Gastrocnemius medialis (tissue), 4 donors: ENCODE results near the gene KLHL29. TPM values are rescaled to one million over a fixed set of nuclear protein-coding genes. Genes with fewer than 3 reads are reported as not detected.

Source experiments
- ATAC-seq, 2 donors: fragments of 150-250 bp; one replicate each; pipeline ENCODE4 v1.9.1; 2016
- DNase-seq, 2 donors: peaks; one replicate each; pipeline ENCODE4 v3.0.0-alpha.2; 2019
- H3K27ac ChIP-seq, 4 donors: fragments of 200-600 bp; sonication (generic); 1 replicate in 1 of 4; 2 replicates in 3 of 4; pipeline ENCODE4 v1.5.1; 2016 to 2018; ENCODE audit warnings: mild to moderate bottlenecking in 2 of 4, moderate library complexity in 1 of 4
- H3K27me3 ChIP-seq, 3 donors: fragments of 200-600 bp; sonication (generic) in 2 of 3; 1 replicate in 1 of 3; 2 replicates in 2 of 3; pipeline versions ENCODE4 v1.5.1 to v1.6.0; 2016 to 2019; ENCODE audit warnings: mild to moderate bottlenecking in 1 of 3, moderate library complexity in 1 of 3
- H3K36me3 ChIP-seq, 2 donors: fragments of 200-600 bp; sonication (generic) in 1 of 2; one replicate each; pipeline ENCODE4 v1.5.1; 2017 to 2018
- H3K4me1 ChIP-seq, 2 donors: fragments of 200-600 bp; sonication (generic) in 1 of 2; one replicate each; pipeline ENCODE4 v1.5.1; 2016 to 2017; ENCODE audit warnings: mild to moderate bottlenecking in 2 of 2
- H3K4me3 ChIP-seq, 4 donors: fragments of 200-600 bp; sonication (generic) in 3 of 4; 1 replicate in 1 of 4; 2 replicates in 3 of 4; pipeline ENCODE4 v1.5.1; 2016 to 2019; ENCODE audit warnings: mild to moderate bottlenecking in 2 of 4
- H3K9me3 ChIP-seq, 3 donors: fragments of 200-600 bp; sonication (generic) in 2 of 3; 1 replicate in 1 of 3; 2 replicates in 2 of 3; pipeline ENCODE4 v1.5.1; 2016 to 2019
- POLR2A ChIP-seq, 2 donors: fragments of 450-650 bp; IDR thresholded peaks; one replicate each; pipeline ENCODE4 v1.6.1; 2017; ENCODE audit warnings: antibody characterized with exemption in 2 of 2, mild to moderate bottlenecking in 2 of 2, moderate library complexity in 2 of 2
- in situ Hi-C, 4 donors: fragments of 200-750 bp; cut with MboI; loops; one replicate each; pipeline versions ENCODE4 v1.15.0 to v1.8.0; 2017; ENCODE audit warnings: low sequenced_read_pairs in 4 of 4
- intact Hi-C: fragments of 100-400 bp; cut with DNase I; formaldehyde crosslinking; loops from one replicate; pipeline ENCODE4 v1.15.1; 2023; ENCODE audit warnings: low total_unique reads
- total RNA-seq, 4 donors: library from RNA; depleted of rRNA; stranded (reverse); fragments of >200 nt; gene quantifications; one replicate each; pipeline versions ENCODE4 v1.1.0 to v1.2.3, GENCODE V29; 2016
- TF ChIP-seq, protein P1 (sequence below), 5 experiments: fragments of 450-650 bp in 3 of 5; fragments of 200-600 bp in 2 of 5; sonication (generic) in 2 of 5; IDR thresholded peaks in 4 of 5; conservative IDR thresholded peaks in 1 of 5; 1 replicate in 4 of 5; 2 replicates in 1 of 5; pipeline ENCODE4 v1.5.1; 2016 to 2019; ENCODE audit warnings: antibody characterized with exemption in 5 of 5, mild to moderate bottlenecking in 3 of 5, moderate library complexity in 3 of 5

Gene KLHL29
- total RNA-seq, 4 donors from 2014 or later: 4.3 to 24.9 (median 8.7) TPM

DNA sequence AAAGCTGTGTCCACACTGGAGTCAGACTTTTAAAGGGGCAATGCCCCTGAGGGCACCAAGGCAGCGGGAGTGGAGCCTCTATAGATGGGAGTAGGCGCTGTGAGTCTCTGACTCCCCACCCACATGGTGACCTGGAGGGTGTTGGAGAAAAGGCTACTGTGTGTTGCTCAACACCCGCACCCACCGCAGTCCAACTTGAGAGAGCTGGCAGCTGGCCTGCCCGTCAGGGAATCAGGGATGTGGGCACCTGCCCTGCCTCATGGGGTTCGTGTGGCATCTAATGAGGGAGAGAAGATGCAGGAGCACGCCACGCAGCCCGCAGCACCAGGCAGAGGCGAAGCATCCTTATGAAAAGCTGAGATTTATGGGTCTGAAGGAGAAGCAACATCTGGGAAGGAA is 84.2 kb downstream of the KLHL29 start:
- H3K4me3 ChIP-seq: no peak overlapping the region
- TF ChIP-seq, protein P1, sequence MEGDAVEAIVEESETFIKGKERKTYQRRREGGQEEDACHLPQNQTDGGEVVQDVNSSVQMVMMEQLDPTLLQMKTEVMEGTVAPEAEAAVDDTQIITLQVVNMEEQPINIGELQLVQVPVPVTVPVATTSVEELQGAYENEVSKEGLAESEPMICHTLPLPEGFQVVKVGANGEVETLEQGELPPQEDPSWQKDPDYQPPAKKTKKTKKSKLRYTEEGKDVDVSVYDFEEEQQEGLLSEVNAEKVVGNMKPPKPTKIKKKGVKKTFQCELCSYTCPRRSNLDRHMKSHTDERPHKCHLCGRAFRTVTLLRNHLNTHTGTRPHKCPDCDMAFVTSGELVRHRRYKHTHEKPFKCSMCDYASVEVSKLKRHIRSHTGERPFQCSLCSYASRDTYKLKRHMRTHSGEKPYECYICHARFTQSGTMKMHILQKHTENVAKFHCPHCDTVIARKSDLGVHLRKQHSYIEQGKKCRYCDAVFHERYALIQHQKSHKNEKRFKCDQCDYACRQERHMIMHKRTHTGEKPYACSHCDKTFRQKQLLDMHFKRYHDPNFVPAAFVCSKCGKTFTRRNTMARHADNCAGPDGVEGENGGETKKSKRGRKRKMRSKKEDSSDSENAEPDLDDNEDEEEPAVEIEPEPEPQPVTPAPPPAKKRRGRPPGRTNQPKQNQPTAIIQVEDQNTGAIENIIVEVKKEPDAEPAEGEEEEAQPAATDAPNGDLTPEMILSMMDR (IDR thresholded peaks at IDR 0.05 in 4 of 5, conservative IDR thresholded peaks at IDR 0.05 in 1 of 5): no peak
- no peak for TF ChIP-seq POLR2A (IDR thresholded peaks at IDR 0.05)
- no peaks in the 10 kb centered on the region for H3K9me3 ChIP-seq
- DNase-seq: no peak
- H3K4me1 ChIP-seq: no peaks in the 10 kb centered on the region
- ATAC-seq: no peak
- H3K36me3 ChIP-seq: no peaks in the 10 kb centered on the region
- intact Hi-C loops (no loop called here), in situ Hi-C loops (no loop called here)
- H3K27me3 ChIP-seq: no peaks in the 10 kb centered on the region
- no peak overlapping the region for H3K27ac ChIP-seq

DNA sequence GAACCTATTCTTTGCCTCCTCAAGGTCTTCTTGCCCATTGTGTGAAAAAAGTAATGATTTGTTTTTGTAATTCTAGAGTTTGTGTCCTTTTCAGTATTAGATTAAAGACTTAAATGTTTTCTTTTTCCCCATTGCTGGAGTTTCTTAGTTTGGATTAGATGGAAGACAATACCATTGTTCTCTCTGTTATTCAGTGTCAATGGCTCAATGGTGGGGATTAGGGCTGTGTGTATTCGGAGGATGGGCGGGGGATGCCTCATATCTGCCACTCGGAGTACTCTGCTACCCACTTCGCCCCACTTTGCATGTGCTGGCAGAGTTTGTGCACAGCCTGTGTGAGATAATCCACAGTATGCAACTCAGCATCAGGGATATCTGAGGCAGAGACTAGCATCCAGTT is 90.1 kb downstream of the KLHL29 start:
- no peaks in the 10 kb centered on the region for H3K27me3 ChIP-seq
- no peaks in the 10 kb centered on the region for H3K36me3 ChIP-seq
- intact Hi-C loops (no loop called here), in situ Hi-C loops (no loop called here)
- H3K27ac ChIP-seq: no peak overlapping the region
- no peak for TF ChIP-seq POLR2A (IDR thresholded peaks at IDR 0.05)
- TF ChIP-seq, protein P1 (IDR thresholded peaks at IDR 0.05 in 4 of 5, conservative IDR thresholded peaks at IDR 0.05 in 1 of 5): no peak
- no peaks in the 10 kb centered on the region for H3K9me3 ChIP-seq
- no peaks in the 10 kb centered on the region for H3K4me1 ChIP-seq
- ATAC-seq (no peak), DNase-seq (no peak)
- H3K4me3 ChIP-seq: no peak overlapping the region

DNA sequence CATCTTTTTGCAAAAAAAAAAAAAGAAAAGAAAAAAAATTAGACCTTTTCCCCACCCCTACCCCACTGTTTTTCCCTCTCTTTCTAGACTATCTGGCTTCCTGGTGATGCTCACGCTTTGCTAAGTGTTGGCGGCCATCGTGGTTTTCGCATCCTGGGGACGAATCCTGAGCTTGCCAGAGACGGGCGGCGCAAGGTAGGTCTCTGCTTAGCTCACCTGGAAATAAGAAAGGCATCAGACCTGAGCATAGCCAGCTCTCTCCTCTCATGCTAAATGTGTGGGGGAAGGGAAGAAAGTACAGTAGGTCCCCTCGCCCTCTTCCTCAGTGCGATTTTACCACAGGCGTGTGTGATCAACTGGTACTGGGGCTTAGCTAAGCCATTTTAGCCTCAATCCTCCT is 90.5 kb downstream of the KLHL29 start:
- no peak for TF ChIP-seq POLR2A (IDR thresholded peaks at IDR 0.05)
- TF ChIP-seq, protein P1 (IDR thresholded peaks at IDR 0.05 in 4 of 5, conservative IDR thresholded peaks at IDR 0.05 in 1 of 5): no peak
- Histone ChIP-seq H3K27ac (no peak overlapping the region), H3K4me3 (no peak overlapping the region), H3K27me3 (no peaks in the 10 kb centered on the region), H3K36me3 (no peaks in the 10 kb centered on the region), H3K4me1 (no peaks in the 10 kb centered on the region), H3K9me3 (no peaks in the 10 kb centered on the region)
- no peak for ATAC-seq
- DNase-seq: no peak
- intact Hi-C loops (no loop called here), in situ Hi-C loops (no loop called here)

DNA sequence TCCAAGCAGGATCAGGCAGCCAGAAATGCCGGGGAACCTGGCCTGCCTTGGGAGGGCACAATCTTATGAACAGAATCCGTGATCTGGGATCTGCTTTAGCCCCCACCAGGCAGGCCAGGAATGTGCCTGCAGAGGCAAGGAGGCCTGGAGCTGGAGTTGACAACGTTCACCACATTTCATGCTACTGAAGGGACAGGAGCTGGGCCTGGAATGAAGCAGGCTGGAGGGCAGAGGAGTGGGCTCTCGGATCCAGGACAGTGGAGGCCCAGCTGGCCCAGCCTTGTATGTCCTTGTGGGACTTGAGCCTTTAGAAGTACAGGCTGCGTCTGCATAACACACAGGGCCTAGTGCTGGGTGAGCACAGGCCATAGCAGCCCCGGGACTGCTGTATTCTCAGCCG is 91.8 kb downstream of the KLHL29 start:
- ATAC-seq (no peak), DNase-seq (no peak)
- H3K4me1 ChIP-seq: peaks cover 0 to 4% of the 10 kb centered on the region in 2 donors
- H3K9me3 ChIP-seq: no peaks in the 10 kb centered on the region
- in situ Hi-C loops (no loop called here), intact Hi-C loops (no loop called here)
- no peaks in the 10 kb centered on the region for H3K36me3 ChIP-seq
- no peak overlapping the region for H3K27ac ChIP-seq
- no peaks in the 10 kb centered on the region for H3K27me3 ChIP-seq
- no peak overlapping the region for H3K4me3 ChIP-seq
- TF ChIP-seq, protein P1 (IDR thresholded peaks at IDR 0.05 in 4 of 5, conservative IDR thresholded peaks at IDR 0.05 in 1 of 5): no peak
- TF ChIP-seq POLR2A (IDR thresholded peaks at IDR 0.05): no peak

DNA sequence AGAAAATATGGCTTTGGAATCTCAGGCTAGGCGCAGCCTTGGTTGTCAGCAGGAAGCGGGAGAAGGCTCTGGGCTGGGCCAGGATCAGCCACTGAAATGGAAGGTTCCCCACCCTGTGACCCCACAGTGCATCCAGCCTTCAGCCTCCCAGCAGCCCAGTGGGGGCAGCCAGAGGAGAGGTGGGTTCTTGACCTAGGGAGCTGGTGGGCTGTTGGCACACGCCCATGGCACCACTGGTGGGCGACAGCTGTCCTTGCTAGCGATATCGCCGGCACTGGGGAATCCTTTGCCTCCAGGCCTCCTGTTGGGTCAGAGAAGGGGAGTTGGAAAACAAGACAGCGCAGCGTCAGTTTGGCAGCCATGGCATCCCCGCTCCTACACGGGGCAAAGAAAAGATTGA is 92.4 kb downstream of the KLHL29 start:
- Histone ChIP-seq H3K27me3 (no peaks in the 10 kb centered on the region), H3K4me1 (peaks cover 0 to 4% of the 10 kb centered on the region in 2 donors), H3K4me3 (no peak overlapping the region), H3K9me3 (no peaks in the 10 kb centered on the region), H3K27ac (no peak overlapping the region), H3K36me3 (no peaks in the 10 kb centered on the region)
- DNase-seq (no peak), ATAC-seq (no peak)
- intact Hi-C loops: no loop called here
- TF ChIP-seq POLR2A (IDR thresholded peaks at IDR 0.05): no peak
- TF ChIP-seq, protein P1 (IDR thresholded peaks at IDR 0.05 in 4 of 5, conservative IDR thresholded peaks at IDR 0.05 in 1 of 5): no peak
- in situ Hi-C loops: no loop called here
